HepG2 (cell line): ENCODE results near the gene SLC22A5.

Experiments used
- HDAC2 ChIP-seq: sonication (generic); formaldehyde crosslinking; IDR thresholded peaks from 2 replicates; pipeline ENCODE4 v1.4.0; 2020; ENCODE audit warnings: missing genetic modification reagents
- MAFK ChIP-seq, 2 experiments: IDR thresholded peaks in 1 of 2; conservative IDR thresholded peaks in 1 of 2; 2 replicates each; pipeline ENCODE4 v1.6.1; 2011; ENCODE audit warnings: improper control_type of control experiment in 2 of 2, low read length in 2 of 2
- MZF1 ChIP-seq: sonication (generic); formaldehyde crosslinking; IDR thresholded peaks from 2 replicates; pipeline ENCODE4 v1.8.1; 2023; ENCODE audit warnings: mild to moderate bottlenecking, missing genetic modification reagents, borderline replicate concordance
- NBN ChIP-seq: fragments of 450-650 bp; conservative IDR thresholded peaks from 2 replicates; pipeline ENCODE4 v1.6.1; 2017
- SP4 ChIP-seq: sonication (generic); formaldehyde crosslinking; IDR thresholded peaks from 2 replicates; pipeline ENCODE4 v1.8.1; 2023; ENCODE audit warnings: mild to moderate bottlenecking, missing genetic modification reagents
- SUZ12 ChIP-seq: fragments of 150-350 bp; IDR thresholded peaks from 2 replicates; pipeline ENCODE4 v1.6.1; 2014; ENCODE audit warnings: low read depth, low read length
- TOPORS ChIP-seq: sonication (generic); formaldehyde crosslinking; IDR thresholded peaks from 2 replicates; pipeline ENCODE4 v1.8.0; 2023; ENCODE audit warnings: mild to moderate bottlenecking, missing genetic modification reagents
- ZNF292 ChIP-seq: sonication (generic); formaldehyde crosslinking; IDR thresholded peaks from 2 replicates; pipeline ENCODE4 v1.8.1; 2022; ENCODE audit warnings: mild to moderate bottlenecking, low read depth, missing genetic modification reagents, borderline replicate concordance
- ZNF589 ChIP-seq: sonication (generic); formaldehyde crosslinking; conservative IDR thresholded peaks from 2 replicates; pipeline ENCODE4 v1.8.0; 2022; ENCODE audit warnings: mild to moderate bottlenecking, moderate library complexity, missing genetic modification reagents
- ZNF749 ChIP-seq: sonication (generic); formaldehyde crosslinking; IDR thresholded peaks from 2 replicates; pipeline ENCODE4 v1.8.0; 2022; ENCODE audit warnings: mild to moderate bottlenecking, missing genetic modification reagents, moderate library complexity, borderline replicate concordance
- TF ChIP-seq, protein P1 (sequence below): sonication (generic); formaldehyde crosslinking; IDR thresholded peaks from 2 replicates; pipeline ENCODE4 v1.5.0; 2020; ENCODE audit warnings: mild to moderate bottlenecking, missing genetic modification reagents, moderate library complexity
- TF ChIP-seq, protein P2 (sequence below), 2 experiments: fragments of 450-650 bp in 1 of 2; sonication (generic) in 1 of 2; formaldehyde crosslinking in 1 of 2; IDR thresholded peaks; 2 replicates each; pipeline versions ENCODE4 v1.6.1 to v1.8.0; 2016 to 2022; ENCODE audit warnings: antibody characterized with exemption in 1 of 2, mild to moderate bottlenecking in 1 of 2, missing genetic modification reagents in 1 of 2

DNA sequence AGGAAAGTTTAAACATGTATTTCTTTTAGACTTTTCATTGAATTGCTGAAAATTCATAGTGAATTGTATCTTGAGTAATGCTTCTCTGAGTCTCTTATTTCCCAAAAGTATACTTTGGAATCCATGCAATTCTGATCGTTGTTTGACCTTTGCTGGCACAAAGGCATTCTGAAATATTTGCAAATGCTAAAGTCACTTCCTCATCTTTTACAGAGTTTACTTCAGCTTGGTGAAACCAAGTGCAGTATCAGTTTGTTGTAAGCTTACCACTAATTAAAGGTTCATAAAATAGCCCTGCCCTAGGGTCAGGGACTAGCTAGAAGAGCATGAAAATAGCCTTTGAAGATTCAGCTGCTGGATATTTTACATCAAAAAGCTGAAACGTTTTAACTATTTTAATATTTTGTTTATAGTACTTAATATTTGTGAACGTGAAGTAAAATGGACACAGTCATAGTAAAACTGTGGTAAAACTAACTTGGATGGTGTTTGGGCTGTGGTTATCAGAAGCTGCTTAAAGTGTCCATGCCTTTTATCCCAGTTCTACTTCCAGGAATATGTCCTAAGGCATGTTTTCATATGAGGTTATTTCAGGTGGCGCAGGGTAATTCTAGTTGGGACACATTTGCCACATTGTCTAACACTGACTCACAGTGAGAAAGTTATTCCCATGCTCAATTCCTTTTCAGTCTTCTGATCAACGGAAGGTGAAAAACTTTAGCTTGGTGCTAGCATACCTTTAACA lies 45.3 kb downstream of the SLC22A5 start:
- TF ChIP-seq TOPORS (CRISPR knock-in tag) (no peak), SUZ12 (no peak), MAFK (conservative IDR thresholded peaks at IDR 0.05 in 1 of 2, IDR thresholded peaks at IDR 0.05 in 1 of 2; ENCODE audit: low read length in 2 of 2) (no peak), NBN (no peak), ZNF749 (no peak), MZF1 (CRISPR knock-in tag) (no peak), ZNF589 (CRISPR knock-in tag) (no peak), ZNF292 (CRISPR knock-in tag) (no peak), SP4 (CRISPR knock-in tag) (no peak), HDAC2 (CRISPR knock-in tag) (no peak)
- TF ChIP-seq, protein P1, sequence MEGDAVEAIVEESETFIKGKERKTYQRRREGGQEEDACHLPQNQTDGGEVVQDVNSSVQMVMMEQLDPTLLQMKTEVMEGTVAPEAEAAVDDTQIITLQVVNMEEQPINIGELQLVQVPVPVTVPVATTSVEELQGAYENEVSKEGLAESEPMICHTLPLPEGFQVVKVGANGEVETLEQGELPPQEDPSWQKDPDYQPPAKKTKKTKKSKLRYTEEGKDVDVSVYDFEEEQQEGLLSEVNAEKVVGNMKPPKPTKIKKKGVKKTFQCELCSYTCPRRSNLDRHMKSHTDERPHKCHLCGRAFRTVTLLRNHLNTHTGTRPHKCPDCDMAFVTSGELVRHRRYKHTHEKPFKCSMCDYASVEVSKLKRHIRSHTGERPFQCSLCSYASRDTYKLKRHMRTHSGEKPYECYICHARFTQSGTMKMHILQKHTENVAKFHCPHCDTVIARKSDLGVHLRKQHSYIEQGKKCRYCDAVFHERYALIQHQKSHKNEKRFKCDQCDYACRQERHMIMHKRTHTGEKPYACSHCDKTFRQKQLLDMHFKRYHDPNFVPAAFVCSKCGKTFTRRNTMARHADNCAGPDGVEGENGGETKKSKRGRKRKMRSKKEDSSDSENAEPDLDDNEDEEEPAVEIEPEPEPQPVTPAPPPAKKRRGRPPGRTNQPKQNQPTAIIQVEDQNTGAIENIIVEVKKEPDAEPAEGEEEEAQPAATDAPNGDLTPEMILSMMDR (CRISPR knock-in tag): no peak
- TF ChIP-seq, protein P2, sequence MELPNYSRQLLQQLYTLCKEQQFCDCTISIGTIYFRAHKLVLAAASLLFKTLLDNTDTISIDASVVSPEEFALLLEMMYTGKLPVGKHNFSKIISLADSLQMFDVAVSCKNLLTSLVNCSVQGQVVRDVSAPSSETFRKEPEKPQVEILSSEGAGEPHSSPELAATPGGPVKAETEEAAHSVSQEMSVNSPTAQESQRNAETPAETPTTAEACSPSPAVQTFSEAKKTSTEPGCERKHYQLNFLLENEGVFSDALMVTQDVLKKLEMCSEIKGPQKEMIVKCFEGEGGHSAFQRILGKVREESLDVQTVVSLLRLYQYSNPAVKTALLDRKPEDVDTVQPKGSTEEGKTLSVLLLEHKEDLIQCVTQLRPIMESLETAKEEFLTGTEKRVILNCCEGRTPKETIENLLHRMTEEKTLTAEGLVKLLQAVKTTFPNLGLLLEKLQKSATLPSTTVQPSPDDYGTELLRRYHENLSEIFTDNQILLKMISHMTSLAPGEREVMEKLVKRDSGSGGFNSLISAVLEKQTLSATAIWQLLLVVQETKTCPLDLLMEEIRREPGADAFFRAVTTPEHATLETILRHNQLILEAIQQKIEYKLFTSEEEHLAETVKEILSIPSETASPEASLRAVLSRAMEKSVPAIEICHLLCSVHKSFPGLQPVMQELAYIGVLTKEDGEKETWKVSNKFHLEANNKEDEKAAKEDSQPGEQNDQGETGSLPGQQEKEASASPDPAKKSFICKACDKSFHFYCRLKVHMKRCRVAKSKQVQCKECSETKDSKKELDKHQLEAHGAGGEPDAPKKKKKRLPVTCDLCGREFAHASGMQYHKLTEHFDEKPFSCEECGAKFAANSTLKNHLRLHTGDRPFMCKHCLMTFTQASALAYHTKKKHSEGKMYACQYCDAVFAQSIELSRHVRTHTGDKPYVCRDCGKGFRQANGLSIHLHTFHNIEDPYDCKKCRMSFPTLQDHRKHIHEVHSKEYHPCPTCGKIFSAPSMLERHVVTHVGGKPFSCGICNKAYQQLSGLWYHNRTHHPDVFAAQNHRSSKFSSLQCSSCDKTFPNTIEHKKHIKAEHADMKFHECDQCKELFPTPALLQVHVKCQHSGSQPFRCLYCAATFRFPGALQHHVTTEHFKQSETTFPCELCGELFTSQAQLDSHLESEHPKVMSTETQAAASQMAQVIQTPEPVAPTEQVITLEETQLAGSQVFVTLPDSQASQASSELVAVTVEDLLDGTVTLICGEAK (IDR thresholded peaks at IDR 0.05): no peak
- TF ChIP-seq, protein P2 (CRISPR knock-in tag; IDR thresholded peaks at IDR 0.05): no peak
